Right ventricle myocardium inferior (tissue), 1 donor: Measurements from ENCODE around the gene UBXN2A. TPM values are rescaled to one million over a fixed set of nuclear protein-coding genes. Genes with fewer than 3 reads are reported as not detected.

Experiments
- ATAC-seq: fragments of 200-7000 bp; cut with Tn5 transposase; one replicate; pipeline ENCODE4 v1.9.1; 2020; ENCODE audit warnings: mild to moderate bottlenecking, moderate library complexity
- DNase-seq: peaks from one replicate; pipeline ENCODE4 v3.0.0; 2021; ENCODE audit errors: missing footprints
- intact Hi-C: fragments of 100-400 bp; cut with DNase I; formaldehyde crosslinking; loops from one replicate; pipeline ENCODE4 v1.11.0; 2022
- long read RNA-seq: library from polyadenylated mRNA; unstranded; transcript quantifications from one replicate; pipeline ENCODE4 v2.0.0, GENCODE V29; 2021
- total RNA-seq: library from RNA; stranded (reverse); fragmentation: NEBNext Ultra II Directional; extraction: Animal tissue kit (Norgen Biotek cat#: 25700); gene quantifications from one replicate; pipeline ENCODE4 v1.2.1, GENCODE V29; 2021
- donor health status: DM: no; HTN: yes; CAD: no; lungs with severe emphysema.

The UBXN2A gene, protein sequence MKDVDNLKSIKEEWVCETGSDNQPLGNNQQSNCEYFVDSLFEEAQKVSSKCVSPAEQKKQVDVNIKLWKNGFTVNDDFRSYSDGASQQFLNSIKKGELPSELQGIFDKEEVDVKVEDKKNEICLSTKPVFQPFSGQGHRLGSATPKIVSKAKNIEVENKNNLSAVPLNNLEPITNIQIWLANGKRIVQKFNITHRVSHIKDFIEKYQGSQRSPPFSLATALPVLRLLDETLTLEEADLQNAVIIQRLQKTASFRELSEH
- 21.2 TPM for total RNA-seq
- long read RNA-seq, full-length matches to known transcripts = 5 of 10 reads
- long read RNA-seq, partial matches to known transcripts = 0 of 10 reads
- long read RNA-seq, other reads (novel, unspliced or antisense) = 5 of 10 reads

- peak; percentile 93 for ATAC-seq
- DNase-seq = peak; percentile 91
- intact Hi-C loops = loop anchor here (1.0 to 2.0 kb wide), 2 partner anchors 13 to 107 kb away; partner anchors contain the start of genes ATAD2B and WDCP
Measured at GRCh38 chr2:23939987-23940717, at the start of gene UBXN2A. UBXN2A (plus strand) TSS chr2:23940463; CDS start chr2:23958315, 17,852 bp downstream.

- no peak for DNase-seq
- intact Hi-C loops = no loop called here
- ATAC-seq = no peak
Measured at GRCh38 chr2:23900133-23900532, 40.1 kb upstream of the UBXN2A start.

- intact Hi-C loops = no loop called here
Measured at GRCh38 chr2:23900541-23901322, 39.5 kb upstream of the UBXN2A start.

DNA sequence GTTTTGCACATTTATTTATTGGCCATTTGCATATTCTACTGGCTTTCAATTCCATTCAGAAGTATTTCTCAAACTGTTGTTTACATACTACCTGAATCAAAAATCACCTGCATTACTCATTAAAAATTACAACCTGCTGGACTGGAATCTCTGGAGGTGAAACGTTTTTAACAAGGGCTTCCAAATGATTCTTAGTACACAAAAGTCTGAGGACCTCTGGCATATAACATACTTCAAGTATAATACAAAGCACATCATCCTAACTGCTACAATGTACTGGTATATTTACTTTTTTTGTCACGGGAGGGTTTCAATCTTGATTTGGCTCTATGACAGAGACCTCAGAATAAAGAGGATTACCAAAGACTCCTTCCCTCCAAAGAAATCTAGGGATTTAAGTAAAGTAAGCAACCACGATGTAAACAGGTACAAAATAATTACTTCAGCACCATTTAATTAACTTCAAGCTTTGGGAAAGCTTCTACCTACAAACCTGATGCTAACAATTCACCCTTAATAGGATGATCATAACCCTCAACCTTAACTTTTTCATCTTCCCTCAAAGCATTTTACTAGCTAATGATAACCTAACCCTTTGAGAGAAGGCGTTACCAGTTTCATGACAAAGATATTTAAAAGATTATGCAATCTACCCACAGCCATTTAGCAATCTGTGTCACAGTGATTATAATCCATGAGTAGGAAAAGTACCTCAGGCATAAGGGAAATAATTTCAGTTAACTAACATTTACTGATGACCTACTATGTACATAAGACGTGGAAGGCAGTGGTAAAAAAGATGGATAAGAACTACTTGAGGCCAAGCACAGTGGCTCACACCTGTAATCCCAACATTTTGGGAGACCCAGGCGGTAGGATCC is 38.1 kb upstream of the UBXN2A start:
- DNase-seq = no peak
- no peak for ATAC-seq
- intact Hi-C loops = no loop called here

More at GRCh38 chr2:23900541-23901322, 39.5 kb upstream of the UBXN2A start:
- ATAC-seq = no peak
- no peak for DNase-seq

DNA sequence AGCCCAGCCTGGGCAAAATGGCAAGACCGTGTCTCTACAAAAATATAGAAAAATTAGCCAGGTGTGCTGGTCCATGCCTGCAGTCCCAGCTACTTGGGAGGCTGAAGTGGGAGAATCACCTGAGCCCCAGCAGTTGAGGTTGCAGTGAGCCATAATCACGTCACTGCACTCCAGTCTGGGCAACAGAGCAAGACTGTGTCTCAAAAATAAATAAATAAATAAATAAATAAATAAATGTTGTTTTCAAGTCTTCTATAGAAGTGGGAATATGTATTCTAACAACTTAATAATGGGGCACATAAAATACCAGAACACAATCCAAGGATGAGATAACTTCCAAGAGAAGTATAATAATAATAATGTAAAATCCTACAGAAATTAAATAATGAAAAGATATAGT is 37.2 kb upstream of the UBXN2A start:
- DNase-seq = no peak
- no peak for ATAC-seq
- intact Hi-C loops = no loop called here

DNA sequence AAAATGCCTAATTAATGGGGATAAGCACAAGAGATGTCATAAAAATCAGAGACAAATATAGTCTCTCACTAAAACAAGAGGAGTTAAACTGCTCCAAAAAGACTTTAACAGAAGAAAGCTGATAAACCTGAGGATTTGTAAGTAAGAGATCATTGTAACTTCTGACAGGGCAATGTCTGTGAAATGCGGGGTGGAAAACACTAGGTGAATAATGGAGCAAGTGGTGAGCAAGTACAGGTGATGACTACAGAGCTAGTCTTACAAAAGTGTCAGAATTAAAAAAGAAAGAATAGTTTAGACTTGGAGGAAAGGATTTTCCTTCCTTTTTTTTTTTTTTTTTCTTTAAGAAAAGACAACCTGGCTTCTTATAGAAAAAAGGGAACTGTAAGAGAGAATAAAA is 36.0 kb upstream of the UBXN2A start:
- DNase-seq (no peak), ATAC-seq (no peak)
- intact Hi-C loops = no loop called here

- DNase-seq (no peak), ATAC-seq (no peak)
- intact Hi-C loops = no loop called here
Measured at GRCh38 chr2:23904692-23905091, 35.6 kb upstream of the UBXN2A start.

- DNase-seq = no peak
- no peak for ATAC-seq
- intact Hi-C loops = no loop called here
Measured at GRCh38 chr2:23905155-23905554, 35.1 kb upstream of the UBXN2A start.

GRCh38 chr2:23912054-23912453 is 28.2 kb upstream of the UBXN2A start:
- intact Hi-C loops = no loop called here
- ATAC-seq (no peak), DNase-seq (no peak)

DNA sequence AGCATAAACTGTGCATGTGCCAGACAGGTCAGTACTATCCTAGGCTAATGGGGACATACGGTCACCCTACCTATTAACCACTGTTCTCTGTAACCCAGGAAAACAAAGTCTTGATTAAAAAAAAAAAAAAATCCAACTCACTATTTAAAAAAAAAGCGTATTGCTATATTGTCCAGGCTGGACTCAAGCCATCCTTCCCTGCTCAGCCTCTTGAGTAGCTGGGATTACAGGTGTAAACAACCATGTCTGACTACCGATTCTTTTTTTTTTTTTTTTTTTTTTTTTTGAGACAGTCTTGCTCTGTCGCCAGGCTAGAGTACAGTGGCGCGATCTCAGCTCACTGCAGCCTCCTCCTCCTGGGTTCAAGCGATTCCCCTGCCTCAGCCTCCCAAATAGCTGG is 24.9 kb upstream of the UBXN2A start:
- intact Hi-C loops = no loop called here
- DNase-seq = no peak
- no peak for ATAC-seq

DNA sequence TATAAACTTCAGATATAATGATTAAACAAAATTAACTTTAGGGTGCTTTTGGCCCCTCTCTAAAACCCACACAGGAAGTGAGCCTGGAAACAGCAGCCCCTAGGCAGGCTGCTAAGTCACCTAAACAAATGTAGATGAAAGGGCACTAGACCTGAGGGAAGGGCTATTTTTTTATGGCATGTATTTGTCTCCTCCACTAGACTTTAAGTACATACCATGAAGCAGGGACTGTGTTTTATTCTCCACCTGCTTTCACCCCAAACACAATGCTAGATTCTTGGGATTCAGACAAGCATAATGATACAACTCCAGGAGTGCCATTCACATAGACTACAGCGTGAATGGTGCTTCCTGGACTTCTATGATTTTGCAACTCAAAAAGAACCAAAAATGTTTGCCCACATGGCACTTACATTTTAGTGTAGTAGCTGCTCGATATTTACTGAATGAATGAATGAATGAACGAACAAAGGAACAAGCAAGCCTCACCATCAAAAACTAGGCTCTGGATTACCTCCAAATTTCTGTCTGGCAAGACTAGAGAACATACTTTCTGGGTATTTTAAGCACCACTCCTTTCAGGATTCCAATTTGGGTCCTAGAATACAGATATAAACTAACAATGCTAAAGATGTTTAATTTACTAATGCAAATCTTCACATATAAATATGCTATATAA is 23.4 kb upstream of the UBXN2A start:
- no peak for DNase-seq
- no peak for ATAC-seq
- intact Hi-C loops = no loop called here

- intact Hi-C loops = no loop called here
- ATAC-seq (no peak), DNase-seq (no peak)
Measured at GRCh38 chr2:23918837-23919489, 21.3 kb upstream of the UBXN2A start.

GRCh38 chr2:23924589-23925359 is 15.5 kb upstream of the UBXN2A start:
- intact Hi-C loops = no loop called here
- ATAC-seq = no peak
- no peak for DNase-seq

- intact Hi-C loops = loop anchor here (2.0 kb wide), 1 partner anchor 151 kb away; the partner anchor contains the start of gene SF3B6
- DNase-seq = no peak
- ATAC-seq = peak; percentile 46
Measured at GRCh38 chr2:23925702-23926289, 14.5 kb upstream of the UBXN2A start.

GRCh38 chr2:23926290-23926749 is 13.9 kb upstream of the UBXN2A start:
- peak; percentile 45 for ATAC-seq
- intact Hi-C loops = loop anchor here (2.0 kb wide), 1 partner anchor 150 kb away; the partner anchor contains the start of gene SF3B6
- DNase-seq = peak; percentile 82
